ENCODE results near the gene NPL.

Gene NPL

DNA sequence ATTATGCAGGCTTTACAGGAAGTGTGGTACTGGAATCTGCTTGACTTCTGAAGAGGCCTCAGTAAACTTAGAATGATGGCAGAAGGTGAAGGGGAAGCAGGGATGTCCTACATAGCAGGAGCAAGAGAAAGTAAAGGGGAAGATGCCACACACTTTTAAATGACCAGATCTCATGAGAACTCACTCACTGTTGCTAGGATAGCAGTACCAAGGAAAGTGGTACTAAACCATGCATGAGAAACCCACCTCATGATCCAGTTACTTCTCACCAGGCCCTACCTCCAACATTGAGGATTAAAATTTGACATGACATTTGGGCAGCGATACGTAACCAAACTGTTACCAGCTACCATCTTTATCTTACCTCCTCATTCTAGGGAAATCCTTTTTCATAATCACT lies 59.2 kb downstream of the NPL start:
- Mint-ChIP-seq H3K4me3 (no peak overlapping the region), H3K27ac (no peak overlapping the region), H3K4me1 (peaks cover 53% of the 10 kb centered on the region), H3K9me3 (no peaks in the 10 kb centered on the region), H3K36me3 (peaks cover 77% of the 10 kb centered on the region), H3K27me3 (no peaks in the 10 kb centered on the region)
- CTCF ChIA-PET = no interaction called here
- DNase-seq = no peak

DNA sequence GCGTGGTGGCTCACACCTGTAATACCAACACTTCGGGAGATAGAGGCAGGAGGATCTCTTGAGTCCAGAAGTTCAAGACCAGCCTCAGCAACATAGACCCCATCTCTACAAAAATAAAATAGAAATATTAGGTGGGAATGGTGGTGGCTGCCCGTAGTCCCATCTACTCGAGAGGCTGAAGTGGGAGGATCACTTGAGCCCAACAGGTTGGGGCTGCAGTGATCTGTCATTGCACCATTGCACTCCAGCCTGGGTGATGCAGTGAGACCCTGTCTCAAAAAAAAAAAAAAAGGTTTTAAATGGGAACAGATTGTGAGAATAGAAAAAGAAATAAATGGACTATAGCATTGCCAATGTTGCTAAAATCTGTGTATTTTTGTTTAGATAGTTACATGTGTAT lies 60.7 kb downstream of the NPL start:
- no peak for DNase-seq
- Mint-ChIP-seq H3K27ac (no peak overlapping the region), H3K36me3 (peaks cover 77% of the 10 kb centered on the region), H3K4me3 (no peak overlapping the region), H3K4me1 (peaks cover 40% of the 10 kb centered on the region), H3K27me3 (no peaks in the 10 kb centered on the region), H3K9me3 (no peaks in the 10 kb centered on the region)
- CTCF ChIA-PET = no interaction called here

DNA sequence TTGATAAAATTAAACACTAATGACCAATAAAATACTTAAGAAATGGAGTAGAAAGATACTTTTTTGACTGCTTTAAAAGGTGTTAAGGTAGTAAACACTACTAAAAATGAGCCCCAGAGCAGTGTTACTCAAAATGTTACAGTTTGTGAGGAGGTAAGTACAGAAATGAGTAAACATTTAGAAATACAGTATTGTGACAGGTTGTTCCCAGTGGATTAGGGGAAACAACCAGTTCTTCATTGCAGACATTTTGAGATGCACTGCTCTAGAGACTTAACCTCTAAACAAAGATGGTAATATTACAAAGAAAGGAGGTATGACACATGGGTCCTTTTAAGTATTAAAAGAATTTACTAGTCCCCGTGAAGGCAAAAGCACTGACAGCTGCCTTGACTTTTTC lies 62.3 kb downstream of the NPL start:
- Mint-ChIP-seq H3K27ac (no peak overlapping the region), H3K36me3 (peaks cover 78% of the 10 kb centered on the region), H3K27me3 (no peaks in the 10 kb centered on the region), H3K4me3 (no peak overlapping the region), H3K9me3 (no peaks in the 10 kb centered on the region), H3K4me1 (peaks cover 31% of the 10 kb centered on the region)
- no peak for DNase-seq
- CTCF ChIA-PET = no interaction called here

GRCh38 chr1:182855911-182856310 lies 66.3 kb downstream of the NPL start:
- peaks cover 78% of the 10 kb centered on the region for H3K36me3 Mint-ChIP-seq
- no peaks in the 10 kb centered on the region for H3K4me1 Mint-ChIP-seq
- H3K27me3 Mint-ChIP-seq = no peaks in the 10 kb centered on the region
- H3K4me3 Mint-ChIP-seq = no peak overlapping the region
- CTCF ChIA-PET = no interaction called here
- no peaks in the 10 kb centered on the region for H3K9me3 Mint-ChIP-seq
- no peak for DNase-seq
- no peak overlapping the region for H3K27ac Mint-ChIP-seq

DNA sequence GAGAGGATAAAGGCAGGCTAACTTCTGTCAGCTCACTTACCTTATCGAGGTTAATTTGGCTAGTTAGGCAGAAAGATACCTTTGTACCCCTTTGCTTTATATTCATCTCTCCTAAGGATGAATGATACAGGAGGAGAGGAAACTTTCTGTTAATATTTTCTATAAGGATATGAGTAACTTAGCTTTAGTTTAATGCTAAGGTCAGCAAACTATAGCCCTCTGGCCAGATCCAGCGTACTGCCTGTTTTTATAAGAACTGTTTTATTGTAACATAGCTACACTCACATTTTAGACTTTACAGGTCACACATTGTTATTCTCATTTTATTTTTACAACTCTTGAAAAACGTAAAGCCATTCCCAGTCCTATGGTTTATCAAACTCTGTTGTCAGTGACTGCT lies 67.6 kb downstream of the NPL start:
- CTCF ChIA-PET = no interaction called here
- Mint-ChIP-seq H3K27me3 (no peaks in the 10 kb centered on the region), H3K4me3 (no peak overlapping the region), H3K4me1 (no peaks in the 10 kb centered on the region), H3K36me3 (peaks cover 82% of the 10 kb centered on the region), H3K9me3 (no peaks in the 10 kb centered on the region), H3K27ac (no peak overlapping the region)
- no peak for DNase-seq

DNA sequence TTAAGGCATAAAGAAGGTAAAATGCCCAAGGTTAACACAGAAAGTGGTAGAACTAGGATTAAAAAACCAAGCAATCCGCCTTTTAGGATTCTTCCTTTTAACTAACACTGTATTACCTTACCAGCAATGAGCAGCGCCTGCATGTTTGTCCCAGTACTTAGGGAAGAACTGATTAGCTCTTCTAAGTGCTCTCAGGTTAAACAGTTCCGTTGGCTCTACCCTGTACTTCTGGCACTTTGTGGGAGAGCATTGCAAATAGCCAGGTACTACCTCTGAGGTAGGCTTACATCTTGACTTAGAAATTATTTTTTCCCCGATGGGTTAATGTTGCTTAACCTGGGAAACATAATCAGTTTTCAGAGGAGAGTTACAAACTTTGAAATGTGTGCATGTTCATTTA lies 71.1 kb downstream of the NPL start:
- Mint-ChIP-seq H3K4me1 (no peaks in the 10 kb centered on the region), H3K4me3 (no peak overlapping the region), H3K9me3 (no peaks in the 10 kb centered on the region), H3K36me3 (peaks cover 76% of the 10 kb centered on the region), H3K27me3 (no peaks in the 10 kb centered on the region), H3K27ac (no peak overlapping the region)
- DNase-seq = no peak
- CTCF ChIA-PET = no interaction called here

GRCh38 chr1:182861994-182862393 lies 72.4 kb downstream of the NPL start:
- Mint-ChIP-seq H3K4me1 (no peaks in the 10 kb centered on the region), H3K9me3 (no peaks in the 10 kb centered on the region), H3K27ac (no peak overlapping the region), H3K4me3 (no peak overlapping the region), H3K27me3 (no peaks in the 10 kb centered on the region), H3K36me3 (peaks cover 81% of the 10 kb centered on the region)
- CTCF ChIA-PET = no interaction called here
- DNase-seq = no peak

- no peak overlapping the region for H3K4me3 Mint-ChIP-seq
- H3K9me3 Mint-ChIP-seq = no peaks in the 10 kb centered on the region
- H3K27me3 Mint-ChIP-seq = no peaks in the 10 kb centered on the region
- no peaks in the 10 kb centered on the region for H3K4me1 Mint-ChIP-seq
- CTCF ChIA-PET = no interaction called here
- H3K36me3 Mint-ChIP-seq = peaks cover 81% of the 10 kb centered on the region
- no peak overlapping the region for H3K27ac Mint-ChIP-seq
- no peak for DNase-seq
Observed at GRCh38 chr1:182862827-182863226, 73.3 kb downstream of the NPL start.

DNA sequence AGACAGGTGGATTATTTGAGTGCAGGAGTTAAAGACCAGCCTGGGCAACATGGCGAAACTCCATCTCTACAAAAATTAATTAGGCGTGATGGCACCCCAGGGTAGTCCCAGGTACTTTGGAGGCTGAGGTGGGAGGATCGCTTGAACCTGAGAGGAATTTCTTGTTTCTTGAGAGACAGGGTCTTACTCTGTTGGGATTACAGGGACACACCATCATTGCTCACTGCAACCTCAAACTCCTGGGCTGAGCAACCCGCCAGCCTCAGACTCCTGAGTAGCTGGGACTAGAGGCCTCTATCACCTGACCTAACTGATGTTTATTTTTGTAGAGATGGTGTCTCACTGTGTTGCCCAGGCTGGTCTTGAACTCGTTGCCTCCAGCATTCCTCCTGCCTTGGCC lies 74.4 kb downstream of the NPL start:
- Mint-ChIP-seq H3K4me3 (no peak overlapping the region), H3K27ac (no peak overlapping the region)
- CTCF ChIA-PET = no interaction called here

DNA sequence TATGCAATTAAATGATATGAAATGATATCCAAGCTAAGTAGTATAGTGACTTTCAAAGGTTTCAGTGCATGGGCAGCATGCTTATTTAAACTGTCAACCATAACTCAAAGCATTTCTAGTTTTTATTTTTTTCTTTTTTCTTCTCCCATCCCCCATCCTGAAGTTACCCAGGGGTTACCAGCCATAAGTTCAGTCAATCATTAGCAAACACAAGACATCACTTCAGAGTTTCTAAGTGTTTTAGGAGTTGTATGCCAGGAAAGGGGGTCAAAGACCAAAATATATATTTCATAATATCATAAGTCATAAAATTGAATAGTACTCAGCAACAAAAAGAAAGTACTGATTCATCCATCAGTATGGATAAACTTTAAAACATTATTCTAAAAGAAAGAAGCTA lies 78.3 kb downstream of the NPL start:
- no peaks in the 10 kb centered on the region for H3K27me3 Mint-ChIP-seq

More for the DNA sequence above, 74.4 kb downstream of the NPL start:
- H3K36me3 Mint-ChIP-seq = peaks cover 74% of the 10 kb centered on the region
- H3K4me1 Mint-ChIP-seq = no peaks in the 10 kb centered on the region
- H3K9me3 Mint-ChIP-seq = no peaks in the 10 kb centered on the region
- no peak for DNase-seq
- H3K27me3 Mint-ChIP-seq = no peaks in the 10 kb centered on the region

GRCh38 chr1:182869241-182869666 lies 79.7 kb downstream of the NPL start:
- Mint-ChIP-seq H3K9me3 (no peaks in the 10 kb centered on the region), H3K27me3 (no peaks in the 10 kb centered on the region), H3K4me3 (no peak overlapping the region), H3K4me1 (no peaks in the 10 kb centered on the region), H3K27ac (no peak overlapping the region), H3K36me3 (peaks cover 76% of the 10 kb centered on the region)
- CTCF ChIA-PET = no interaction called here
- no peak for DNase-seq

More for the DNA sequence above, 78.3 kb downstream of the NPL start:
- Mint-ChIP-seq H3K9me3 (no peaks in the 10 kb centered on the region), H3K36me3 (peaks cover 68% of the 10 kb centered on the region), H3K27ac (no peak overlapping the region), H3K4me1 (no peaks in the 10 kb centered on the region), H3K4me3 (no peak overlapping the region)
- CTCF ChIA-PET = no interaction called here
- DNase-seq = no peak

- Mint-ChIP-seq H3K4me1 (no peaks in the 10 kb centered on the region), H3K27me3 (no peaks in the 10 kb centered on the region), H3K9me3 (no peaks in the 10 kb centered on the region), H3K27ac (no peak overlapping the region), H3K4me3 (no peak overlapping the region), H3K36me3 (peaks cover 67% of the 10 kb centered on the region)
- CTCF ChIA-PET = no interaction called here
- no peak for DNase-seq
Observed at GRCh38 chr1:182872881-182873280, 83.3 kb downstream of the NPL start.

- Mint-ChIP-seq H3K9me3 (no peaks in the 10 kb centered on the region), H3K27ac (no peak overlapping the region), H3K36me3 (peaks cover 77% of the 10 kb centered on the region), H3K4me3 (no peak overlapping the region), H3K4me1 (no peaks in the 10 kb centered on the region), H3K27me3 (no peaks in the 10 kb centered on the region)
- no peak for DNase-seq
- CTCF ChIA-PET = no interaction called here
Observed at GRCh38 chr1:182875889-182876288, 86.3 kb downstream of the NPL start.

- Mint-ChIP-seq H3K9me3 (no peaks in the 10 kb centered on the region), H3K27ac (no peak overlapping the region), H3K27me3 (no peaks in the 10 kb centered on the region), H3K4me3 (no peak overlapping the region), H3K4me1 (no peaks in the 10 kb centered on the region), H3K36me3 (peaks cover 78% of the 10 kb centered on the region)
- CTCF ChIA-PET = no interaction called here
- no peak for DNase-seq
Observed at GRCh38 chr1:182877331-182877730, 87.8 kb downstream of the NPL start.

GRCh38 chr1:182877842-182878241 lies 88.3 kb downstream of the NPL start:
- Mint-ChIP-seq H3K4me1 (no peaks in the 10 kb centered on the region), H3K27ac (no peak overlapping the region), H3K27me3 (no peaks in the 10 kb centered on the region)

More at GRCh38 chr1:182877842-182878241, 88.3 kb downstream of the NPL start:
- Mint-ChIP-seq H3K4me3 (no peak overlapping the region), H3K36me3 (peaks cover 77% of the 10 kb centered on the region), H3K9me3 (no peaks in the 10 kb centered on the region)
- CTCF ChIA-PET = no interaction called here
- no peak for DNase-seq

Measured in activated naive CD4-positive, alpha-beta T cell treated with anti-CD3 and anti-CD28 coated beads, Interleukin-2, amount 10 ng/mL, durations not matched to agents 7 days and 5 days (primary cell).